IMR-90 (cell line): Measurements from ENCODE around the gene EPAS1. TPM values are rescaled to one million over a fixed set of nuclear protein-coding genes. Genes with fewer than 3 reads are reported as not detected.

ENCODE experiments used
- ATAC-seq: fragments of 200-7000 bp; cut with Tn5 transposase; 2 replicates; pipeline ENCODE4 v1.9.1; 2020; ENCODE audit warnings: low read depth, mild to moderate bottlenecking, moderate library complexity
- BruUV-seq: library from RNA; stranded (reverse); fragments of 400-500 nt; replicated peaks from 2 replicates; lab custom pipeline; 2021; lab: Mats Ljungman, UMichigan
- CTCF ChIA-PET: fragments of 300-600 bp; formaldehyde crosslinking; extraction: SDS; loops from one replicate; lab custom pipeline; 2021; ENCODE audit warnings: antibody characterized with exemption; lab: Yijun Ruan, JAX
- POLR2A ChIA-PET: fragments of 300-600 bp; sonication (Branson Sonifier 250); formaldehyde crosslinking; loops from one replicate; lab custom pipeline; 2022; ENCODE audit warnings: antibody characterized with exemption; ENCODE audit not compliant: unreplicated experiment; lab: Charles Lee
- DNase-seq: peaks from one replicate; pipeline ENCODE4 v3.0.0; 2013
- H2AFZ ChIP-seq: replicated peaks from 2 replicates; pipeline ENCODE3; 2013; ENCODE audit warnings: low read length, mild to moderate bottlenecking; ENCODE audit not compliant: poor library complexity
- H2AK5ac ChIP-seq: 2 replicates; pipeline ENCODE4 v1.6.1; 2013; ENCODE audit warnings: low read depth, low read length, inconsistent platforms
- H2AK9ac ChIP-seq: replicated peaks from 2 replicates; pipeline ENCODE3; 2013; ENCODE audit warnings: mild to moderate bottlenecking, low read depth, low read length, moderate library complexity; ENCODE audit not compliant: poor library complexity
- H2BK120ac ChIP-seq: 2 replicates; pipeline ENCODE4 v1.6.1; 2013; ENCODE audit warnings: low read depth, low read length, inconsistent platforms
- H2BK15ac ChIP-seq: 3 replicates; pipeline ENCODE4 v1.6.1; 2013; ENCODE audit warnings: low read depth, low read length, inconsistent platforms
- H2BK20ac ChIP-seq: 2 replicates; pipeline ENCODE4 v1.6.1; 2013; ENCODE audit warnings: low read depth, mild to moderate bottlenecking, inconsistent platforms, low read length, moderate library complexity
- H2BK5ac ChIP-seq: 2 replicates; pipeline ENCODE4 v1.6.1; 2013; ENCODE audit warnings: mild to moderate bottlenecking, low read depth, low read length, inconsistent platforms; ENCODE audit not compliant: poor library complexity, severe bottlenecking
- H3K14ac ChIP-seq: replicated peaks from 2 replicates; pipeline ENCODE4 v1.6.1; 2013; ENCODE audit warnings: low read depth, low read length, inconsistent platforms
- H3K18ac ChIP-seq: 2 replicates; pipeline ENCODE4 v1.6.1; 2013; ENCODE audit warnings: low read depth, low read length, control low read depth
- H3K23ac ChIP-seq: 2 replicates; pipeline ENCODE4 v1.6.1; 2013; ENCODE audit warnings: low read depth, low read length, inconsistent platforms
- H3K27ac ChIP-seq: 2 replicates; pipeline ENCODE4 v1.5.1; 2013; ENCODE audit warnings: mild to moderate bottlenecking, control low read depth, low read length; ENCODE audit not compliant: insufficient read depth
- H3K27me3 ChIP-seq: 2 replicates; pipeline ENCODE4 v1.6.1; 2013; ENCODE audit warnings: low read length; ENCODE audit not compliant: control insufficient read depth, insufficient read depth
- H3K36me3 ChIP-seq: 2 replicates; pipeline ENCODE4 v1.6.1; 2013; ENCODE audit warnings: low read length, mixed read lengths; ENCODE audit not compliant: control insufficient read depth, insufficient read depth
- H3K4ac ChIP-seq: 2 replicates; pipeline ENCODE4 v1.6.1; 2013; ENCODE audit warnings: low read depth, low read length, inconsistent platforms
- H3K4me1 ChIP-seq: 2 replicates; pipeline ENCODE4 v1.6.1; 2013; ENCODE audit warnings: low read length, mixed read lengths; ENCODE audit not compliant: control insufficient read depth, insufficient read depth
- H3K4me2 ChIP-seq: 2 replicates; pipeline ENCODE4 v1.6.1; 2013; ENCODE audit warnings: low read depth, mild to moderate bottlenecking, control low read depth, low read length, moderate library complexity
- H3K4me3 ChIP-seq: 2 replicates; pipeline ENCODE4 v1.5.1; 2013; ENCODE audit warnings: low read depth, mild to moderate bottlenecking, control low read depth, low read length, moderate library complexity; ENCODE audit not compliant: insufficient read depth
- H3K56ac ChIP-seq: 2 replicates; pipeline ENCODE4 v1.6.1; 2013; ENCODE audit warnings: low read length, inconsistent platforms; ENCODE audit not compliant: insufficient read depth; ENCODE audit errors: extremely low read depth
- H3K79me1 ChIP-seq, 2 experiments: 2 replicates each; pipeline ENCODE4 v1.6.1; 2013; ENCODE audit warnings: low read length in 2 of 2, inconsistent platforms in 1 of 2, low read depth in 1 of 2
- H3K9ac ChIP-seq: 2 replicates; pipeline ENCODE4 v1.6.1; 2013; ENCODE audit warnings: low read depth, low read length, control low read depth
- H3K9me1 ChIP-seq: 2 replicates; pipeline ENCODE4 v1.6.1; 2013; ENCODE audit warnings: low read length, inconsistent platforms; ENCODE audit not compliant: insufficient read depth
- H3K9me3 ChIP-seq: 2 replicates; pipeline ENCODE4 v1.6.1; 2013; ENCODE audit warnings: low read length; ENCODE audit not compliant: control insufficient read depth, insufficient read depth
- H4K20me1 ChIP-seq: 2 replicates; pipeline ENCODE4 v1.6.1; 2013; ENCODE audit warnings: low read length, inconsistent platforms; ENCODE audit not compliant: insufficient read depth
- H4K5ac ChIP-seq: 2 replicates; pipeline ENCODE4 v1.6.1; 2013; ENCODE audit warnings: mild to moderate bottlenecking, low read depth, low read length, control low read depth
- H4K8ac ChIP-seq, 2 experiments: 2 replicates each; pipeline ENCODE4 v1.6.1; 2013; ENCODE audit warnings: low read depth in 2 of 2, low read length in 2 of 2, control low read depth in 1 of 2, inconsistent platforms in 1 of 2
- H4K91ac ChIP-seq: 2 replicates; pipeline ENCODE4 v1.6.1; 2013; ENCODE audit warnings: low read depth, low read length, inconsistent platforms; ENCODE audit not compliant: insufficient read depth
- CHD1 ChIP-seq: IDR thresholded peaks from 2 replicates; pipeline ENCODE4 v1.6.1; 2012; ENCODE audit warnings: low read depth, low read length, improper control_type of control experiment
- MAFK ChIP-seq: IDR thresholded peaks from 2 replicates; pipeline ENCODE4 v1.6.1; 2012; ENCODE audit warnings: low read depth, low read length, improper control_type of control experiment
- RAD21 ChIP-seq: IDR thresholded peaks from 2 replicates; pipeline ENCODE4 v1.6.1; 2012; ENCODE audit warnings: low read length, improper control_type of control experiment
- RCOR1 ChIP-seq: IDR thresholded peaks from 2 replicates; pipeline ENCODE4 v1.6.1; 2012; ENCODE audit warnings: mild to moderate bottlenecking, low read length, improper control_type of control experiment; ENCODE audit not compliant: insufficient replicate concordance
- RFX5 ChIP-seq: IDR thresholded peaks from 2 replicates; pipeline ENCODE4 v1.8.0; 2012; ENCODE audit warnings: low read depth, mild to moderate bottlenecking, low read length, moderate library complexity
- SMC3 ChIP-seq: fragments of 150-350 bp; IDR thresholded peaks from 2 replicates; pipeline ENCODE4 v1.6.1; 2016; ENCODE audit warnings: low read depth, mild to moderate bottlenecking, antibody characterized with exemption, low read length, moderate library complexity
- WGBS, 2 experiments: methylation state at CpG; one replicate each; pipeline versions ENCODE4 v1.1.5 to v1.1.7; 2013; ENCODE audit warnings: missing lambda C conversion rate in 2 of 2; ENCODE audit not compliant: insufficient read length in 1 of 2; ENCODE audit errors: extremely low coverage in 2 of 2; 5-methylcytosine and 5-hydroxymethylcytosine counted together
- dilution Hi-C: fragments of 300-500 bp; cut with HindIII; formaldehyde crosslinking; loops from one replicate; pipeline ENCODE4 v1.14.3; 2018; ENCODE audit warnings: low sequenced_read_pairs; ENCODE audit not compliant: unreplicated experiment
- in situ Hi-C: fragments of 300-500 bp; cut with MboI; formaldehyde crosslinking; loops from 3 replicates; pipeline ENCODE4 v1.14.3; 2019; ENCODE audit warnings: low sequenced_read_pairs, inconsistent platforms, mixed read lengths
- intact Hi-C: fragments of 100-400 bp; cut with micrococcal nuclease; formaldehyde crosslinking; loops from 2 replicates; pipeline ENCODE4 v1.10.0; 2022
- polyA plus RNA-seq, 3 experiments: library from polyadenylated mRNA; depleted of rRNA; stranded (reverse); fragments of >200 nt; gene quantifications; 2 replicates each; pipeline ENCODE4 v1.2.3, GENCODE V29; 2012; ENCODE audit warnings: low replicate concordance in 1 of 3
- total RNA-seq: library from RNA; depleted of rRNA; stranded (reverse); fragments of >200 nt; gene quantifications from 2 replicates; pipeline ENCODE4 v1.2.3, GENCODE V29; 2012
- TF ChIP-seq, protein P1 (sequence below): fragments of 150-350 bp; IDR thresholded peaks from 2 replicates; pipeline ENCODE4 v1.6.1; 2017; ENCODE audit warnings: mild to moderate bottlenecking, antibody characterized with exemption, low read length, low read depth
- TF ChIP-seq, protein P2 (sequence below): fragments of 150-350 bp; IDR thresholded peaks from 2 replicates; pipeline ENCODE4 v1.6.1; 2016; ENCODE audit warnings: low read depth, mild to moderate bottlenecking, low read length, moderate library complexity, borderline replicate concordance
- TF ChIP-seq, protein P3 (sequence below): conservative IDR thresholded peaks from 2 replicates; pipeline ENCODE4 v1.5.1; 2012; ENCODE audit warnings: mild to moderate bottlenecking, low read depth, low read length, improper control_type of control experiment

The EPAS1 gene
- total and polyA plus RNA-seq, 2 of the 4 experiments (the other 2 are of a cell fraction) = 40.7 to 120 TPM

DNA sequence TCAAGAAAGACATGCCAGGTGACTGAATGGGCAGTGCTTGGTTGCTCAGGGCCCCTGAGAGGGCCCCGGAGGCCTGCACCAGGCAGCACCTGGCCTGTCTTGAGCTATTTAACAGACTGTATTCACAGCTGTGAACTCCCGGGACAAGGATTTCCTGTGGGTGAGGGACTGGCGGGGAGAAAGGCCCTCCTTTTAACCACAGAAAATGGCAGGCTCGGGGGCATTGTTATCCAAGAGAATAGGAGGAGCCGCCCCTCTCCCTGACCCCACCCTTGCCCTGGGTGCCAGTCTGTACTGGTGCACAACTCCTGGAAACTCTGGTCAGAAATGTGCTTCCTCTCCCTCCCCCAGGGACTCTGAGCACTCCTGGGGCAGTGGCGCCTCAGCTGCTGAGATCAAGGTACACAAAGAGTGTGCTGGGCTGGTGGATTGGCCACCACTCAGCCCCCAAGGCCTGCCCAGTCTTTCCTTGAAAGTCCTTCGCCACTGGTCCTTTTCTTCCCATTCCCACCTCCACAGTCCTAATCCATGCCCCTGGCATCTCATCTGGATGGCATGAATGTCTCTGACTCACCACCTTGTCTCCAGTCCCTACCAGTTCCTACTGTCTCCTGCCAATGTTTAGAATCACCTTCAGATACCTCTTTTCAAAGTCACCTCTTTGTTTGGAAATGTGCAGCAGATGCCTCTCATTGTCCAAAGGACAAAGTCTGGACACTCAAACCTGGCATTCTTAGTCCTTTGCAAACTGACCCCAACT, 19.6 kb upstream of the EPAS1 start (continued):
- no peak for TF ChIP-seq RAD21

DNA sequence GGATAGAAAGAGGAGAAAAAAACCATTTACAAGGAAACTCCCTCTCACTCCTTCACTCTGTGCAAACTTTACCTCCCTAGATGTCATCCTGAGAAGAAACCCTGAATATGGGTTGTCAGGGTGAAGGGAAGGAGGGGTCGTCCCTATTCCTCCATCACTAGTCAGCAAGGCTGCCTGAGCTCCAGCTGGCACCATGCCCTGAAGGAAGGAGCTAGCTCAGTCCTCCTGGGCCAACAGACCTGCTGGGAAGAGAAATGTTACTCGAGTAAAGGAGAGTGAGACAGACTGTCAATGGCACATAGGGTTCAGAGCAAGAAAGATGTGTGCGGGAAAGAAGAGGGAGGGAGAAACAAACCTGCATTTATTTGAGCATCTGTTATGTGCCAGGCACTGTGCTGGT, 18.3 kb upstream of the EPAS1 start:
- H3K9me1 ChIP-seq = peaks cover 8% of the 10 kb centered on the region
- no peak overlapping the region for H4K5ac ChIP-seq
- in situ Hi-C loops (no loop called here), intact Hi-C loops (no loop called here), dilution Hi-C loops (no loop called here)
- H3K4ac ChIP-seq = no peak overlapping the region
- no peak overlapping the region for H2AFZ ChIP-seq
- H3K18ac ChIP-seq = no peak overlapping the region
- H2AK9ac ChIP-seq = no peak overlapping the region
- ATAC-seq (no peak), DNase-seq (no peak)
- peaks cover 3% of the 10 kb centered on the region; the same call in 1 of the 2 replicates for H3K4me1 ChIP-seq
- H3K4me2 ChIP-seq = no peak overlapping the region
- no peak overlapping the region for H3K9ac ChIP-seq
- no peak overlapping the region for H2BK5ac ChIP-seq
- CTCF ChIA-PET = no interaction called here
- no peak overlapping the region for H2BK15ac ChIP-seq
- H3K9me3 ChIP-seq = no peaks in the 10 kb centered on the region
- TF ChIP-seq, protein P1, sequence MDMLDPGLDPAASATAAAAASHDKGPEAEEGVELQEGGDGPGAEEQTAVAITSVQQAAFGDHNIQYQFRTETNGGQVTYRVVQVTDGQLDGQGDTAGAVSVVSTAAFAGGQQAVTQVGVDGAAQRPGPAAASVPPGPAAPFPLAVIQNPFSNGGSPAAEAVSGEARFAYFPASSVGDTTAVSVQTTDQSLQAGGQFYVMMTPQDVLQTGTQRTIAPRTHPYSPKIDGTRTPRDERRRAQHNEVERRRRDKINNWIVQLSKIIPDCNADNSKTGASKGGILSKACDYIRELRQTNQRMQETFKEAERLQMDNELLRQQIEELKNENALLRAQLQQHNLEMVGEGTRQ = no peak
- TF ChIP-seq CHD1 (no peak), RAD21 (no peak), MAFK (no peak), RCOR1 (no peak), RFX5 (no peak), SMC3 (no peak)
- TF ChIP-seq, protein P2, sequence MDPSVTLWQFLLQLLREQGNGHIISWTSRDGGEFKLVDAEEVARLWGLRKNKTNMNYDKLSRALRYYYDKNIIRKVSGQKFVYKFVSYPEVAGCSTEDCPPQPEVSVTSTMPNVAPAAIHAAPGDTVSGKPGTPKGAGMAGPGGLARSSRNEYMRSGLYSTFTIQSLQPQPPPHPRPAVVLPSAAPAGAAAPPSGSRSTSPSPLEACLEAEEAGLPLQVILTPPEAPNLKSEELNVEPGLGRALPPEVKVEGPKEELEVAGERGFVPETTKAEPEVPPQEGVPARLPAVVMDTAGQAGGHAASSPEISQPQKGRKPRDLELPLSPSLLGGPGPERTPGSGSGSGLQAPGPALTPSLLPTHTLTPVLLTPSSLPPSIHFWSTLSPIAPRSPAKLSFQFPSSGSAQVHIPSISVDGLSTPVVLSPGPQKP = no peak
- TF ChIP-seq, protein P3, sequence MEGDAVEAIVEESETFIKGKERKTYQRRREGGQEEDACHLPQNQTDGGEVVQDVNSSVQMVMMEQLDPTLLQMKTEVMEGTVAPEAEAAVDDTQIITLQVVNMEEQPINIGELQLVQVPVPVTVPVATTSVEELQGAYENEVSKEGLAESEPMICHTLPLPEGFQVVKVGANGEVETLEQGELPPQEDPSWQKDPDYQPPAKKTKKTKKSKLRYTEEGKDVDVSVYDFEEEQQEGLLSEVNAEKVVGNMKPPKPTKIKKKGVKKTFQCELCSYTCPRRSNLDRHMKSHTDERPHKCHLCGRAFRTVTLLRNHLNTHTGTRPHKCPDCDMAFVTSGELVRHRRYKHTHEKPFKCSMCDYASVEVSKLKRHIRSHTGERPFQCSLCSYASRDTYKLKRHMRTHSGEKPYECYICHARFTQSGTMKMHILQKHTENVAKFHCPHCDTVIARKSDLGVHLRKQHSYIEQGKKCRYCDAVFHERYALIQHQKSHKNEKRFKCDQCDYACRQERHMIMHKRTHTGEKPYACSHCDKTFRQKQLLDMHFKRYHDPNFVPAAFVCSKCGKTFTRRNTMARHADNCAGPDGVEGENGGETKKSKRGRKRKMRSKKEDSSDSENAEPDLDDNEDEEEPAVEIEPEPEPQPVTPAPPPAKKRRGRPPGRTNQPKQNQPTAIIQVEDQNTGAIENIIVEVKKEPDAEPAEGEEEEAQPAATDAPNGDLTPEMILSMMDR = no peak
- H3K79me1 ChIP-seq = no peaks in the 10 kb centered on the region
- no CpG with 5 or more reads among the region's 3 CpGs for WGBS, 2 experiments
- H2BK20ac ChIP-seq = no peak overlapping the region
- no peak overlapping the region for H3K56ac ChIP-seq
- H4K20me1 ChIP-seq = no peaks in the 10 kb centered on the region
- BruUV-seq = no TSS peak
- no peak overlapping the region for H3K14ac ChIP-seq
- no peak overlapping the region for H3K27ac ChIP-seq
- POLR2A ChIA-PET = no interaction called here
- no peak overlapping the region for H4K91ac ChIP-seq
- H3K36me3 ChIP-seq = no peaks in the 10 kb centered on the region
- H3K27me3 ChIP-seq = peaks cover 15% of the 10 kb centered on the region
- no peak overlapping the region for H4K8ac ChIP-seq
- no peak overlapping the region for H2BK120ac ChIP-seq
- H3K23ac ChIP-seq = no peak overlapping the region
- no peak overlapping the region for H2AK5ac ChIP-seq
- no peak overlapping the region for H3K4me3 ChIP-seq
